Peyer's patch (tissue), 4 donors: ENCODE data around the gene DNAJC2. TPM values are rescaled to one million over a fixed set of nuclear protein-coding genes. Genes with fewer than 3 reads are reported as not detected.

ENCODE experiments used
- DNase-seq, 3 donors: peaks; one replicate each; pipeline ENCODE4 v3.0.0-alpha.2; 2017 to 2019
- H3K27ac ChIP-seq, 4 donors: fragments of 200-600 bp; sonication (generic); one replicate each; pipeline ENCODE4 v1.5.1; 2016 to 2019
- H3K27me3 ChIP-seq, 2 donors: fragments of 200-600 bp; sonication (generic); one replicate each; pipeline ENCODE4 v1.5.1; 2019
- H3K36me3 ChIP-seq, 3 donors: fragments of 200-600 bp; sonication (generic); one replicate each; pipeline ENCODE4 v1.5.1; 2016 to 2019
- H3K4me1 ChIP-seq, 4 donors: fragments of 200-600 bp; sonication (generic); one replicate each; pipeline ENCODE4 v1.5.1; 2016 to 2019
- H3K4me3 ChIP-seq, 4 donors: fragments of 200-600 bp; sonication (generic); 1 replicate in 3 of 4; 2 replicates in 1 of 4; pipeline ENCODE4 v1.5.1; 2016 to 2019; ENCODE audit warnings: mild to moderate bottlenecking in 1 of 4
- H3K9me3 ChIP-seq, 4 donors: fragments of 200-600 bp; sonication (generic); one replicate each; pipeline ENCODE4 v1.5.1; 2016 to 2019; ENCODE audit warnings: mild to moderate bottlenecking in 1 of 4
- CTCF ChIP-seq, 6 experiments: fragments of 450-650 bp in 4 of 6; fragments of 200-600 bp in 2 of 6; sonication (generic) in 1 of 6; IDR thresholded peaks; one replicate each; pipeline ENCODE4 v1.5.1; 2017 to 2019; ENCODE audit warnings: antibody characterized with exemption in 6 of 6, mild to moderate bottlenecking in 3 of 6, moderate library complexity in 1 of 6
- POLR2A ChIP-seq, 2 donors: fragments of 450-650 bp; IDR thresholded peaks; one replicate each; pipeline ENCODE4 v1.5.1; 2017; ENCODE audit warnings: antibody characterized with exemption in 2 of 2, mild to moderate bottlenecking in 2 of 2, moderate library complexity in 2 of 2
- total RNA-seq, 4 donors: library from RNA; depleted of rRNA; stranded (reverse); fragments of >200 nt; gene quantifications; one replicate each; pipeline ENCODE4 v1.1.0, GENCODE V29; 2016

Gene DNAJC2
- total RNA-seq, 4 donors from 2014 or later, result 14.7 to 52.0 (median 20.8) TPM

GRCh38 chr7:103387242-103387641, 42.7 kb upstream of the DNAJC2 start:
- no peaks in the 10 kb centered on the region for H3K4me1 ChIP-seq
- DNase-seq, result no peak
- no peaks in the 10 kb centered on the region for H3K27me3 ChIP-seq
- H3K27ac ChIP-seq, result no peak overlapping the region
- no peaks in the 10 kb centered on the region for H3K9me3 ChIP-seq
- TF ChIP-seq CTCF (IDR thresholded peaks at IDR 0.05), result no peak
- no peak for TF ChIP-seq POLR2A (IDR thresholded peaks at IDR 0.05)
- H3K4me3 ChIP-seq, result no peak overlapping the region
- H3K36me3 ChIP-seq, result no peaks in the 10 kb centered on the region

- H3K27me3 ChIP-seq, result no peaks in the 10 kb centered on the region
- H3K9me3 ChIP-seq, result no peaks in the 10 kb centered on the region
- H3K4me1 ChIP-seq, result no peaks in the 10 kb centered on the region
- DNase-seq, result no peak
- H3K36me3 ChIP-seq, result no peaks in the 10 kb centered on the region
- no peak overlapping the region for H3K4me3 ChIP-seq
- TF ChIP-seq CTCF (IDR thresholded peaks at IDR 0.05) (no peak), POLR2A (IDR thresholded peaks at IDR 0.05) (no peak)
- no peak overlapping the region for H3K27ac ChIP-seq
Measured at GRCh38 chr7:103382032-103382402, 37.5 kb upstream of the DNAJC2 start.

GRCh38 chr7:103381280-103382031, 36.9 kb upstream of the DNAJC2 start:
- H3K4me3 ChIP-seq, result no peak overlapping the region
- no peak for DNase-seq
- no peaks in the 10 kb centered on the region for H3K36me3 ChIP-seq
- no peaks in the 10 kb centered on the region for H3K27me3 ChIP-seq
- TF ChIP-seq CTCF (IDR thresholded peaks at IDR 0.05) (no peak), POLR2A (IDR thresholded peaks at IDR 0.05) (no peak)
- no peaks in the 10 kb centered on the region for H3K9me3 ChIP-seq
- no peaks in the 10 kb centered on the region for H3K4me1 ChIP-seq
- H3K27ac ChIP-seq, result no peak overlapping the region

GRCh38 chr7:103380395-103381191, 36.0 kb upstream of the DNAJC2 start:
- TF ChIP-seq POLR2A (IDR thresholded peaks at IDR 0.05) (no peak), CTCF (IDR thresholded peaks at IDR 0.05) (no peak)
- Histone ChIP-seq H3K27me3 (no peaks in the 10 kb centered on the region), H3K36me3 (no peaks in the 10 kb centered on the region), H3K4me3 (no peak overlapping the region), H3K4me1 (no peaks in the 10 kb centered on the region), H3K27ac (no peak overlapping the region), H3K9me3 (no peaks in the 10 kb centered on the region)
- DNase-seq, result no peak

GRCh38 chr7:103379270-103379975, 34.9 kb upstream of the DNAJC2 start:
- Histone ChIP-seq H3K9me3 (no peaks in the 10 kb centered on the region), H3K27me3 (no peaks in the 10 kb centered on the region), H3K27ac (no peak overlapping the region), H3K4me1 (no peaks in the 10 kb centered on the region), H3K36me3 (no peaks in the 10 kb centered on the region), H3K4me3 (no peak overlapping the region)
- TF ChIP-seq POLR2A (IDR thresholded peaks at IDR 0.05), result no peak
- TF ChIP-seq CTCF (IDR thresholded peaks at IDR 0.05), result no peak
- DNase-seq, result no peak
